CD4-positive, alpha-beta T cell treated with Interleukin-10 for 1 hour (primary cell): Measurements from ENCODE around the gene FAM3B.
A peak's percentile ranks its signal among the peaks of the same experiment; 100 is the strongest.

Experiments
- DNase-seq: peaks from one replicate; pipeline ENCODE4 v3.0.0-alpha.2; 2020

FAM3B gene

DNA sequence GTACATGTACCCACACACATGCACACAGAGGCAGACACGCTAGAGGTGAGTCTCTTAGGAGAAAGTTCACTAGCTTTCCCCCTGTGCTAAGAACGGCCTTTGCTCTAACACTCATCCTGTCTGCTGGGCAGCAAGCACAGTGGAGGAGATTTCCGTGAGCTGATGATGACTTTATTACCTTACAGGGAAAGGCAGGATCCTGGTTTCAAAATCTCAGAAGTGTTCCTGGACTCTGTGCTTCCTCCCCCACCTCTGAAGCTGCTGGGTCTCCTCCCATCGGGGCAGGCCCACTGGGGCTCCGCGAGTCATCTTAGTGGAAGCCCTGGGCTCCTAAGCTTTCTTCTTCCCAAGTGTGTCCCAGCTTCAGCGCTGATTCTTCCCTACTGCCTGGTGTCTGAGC lies 2.7 kb downstream of the FAM3B start:
- no peak for DNase-seq

GRCh38 chr21:41321211-41321907 lies 4.8 kb downstream of the FAM3B start:
- peak; percentile 2 for DNase-seq

DNA sequence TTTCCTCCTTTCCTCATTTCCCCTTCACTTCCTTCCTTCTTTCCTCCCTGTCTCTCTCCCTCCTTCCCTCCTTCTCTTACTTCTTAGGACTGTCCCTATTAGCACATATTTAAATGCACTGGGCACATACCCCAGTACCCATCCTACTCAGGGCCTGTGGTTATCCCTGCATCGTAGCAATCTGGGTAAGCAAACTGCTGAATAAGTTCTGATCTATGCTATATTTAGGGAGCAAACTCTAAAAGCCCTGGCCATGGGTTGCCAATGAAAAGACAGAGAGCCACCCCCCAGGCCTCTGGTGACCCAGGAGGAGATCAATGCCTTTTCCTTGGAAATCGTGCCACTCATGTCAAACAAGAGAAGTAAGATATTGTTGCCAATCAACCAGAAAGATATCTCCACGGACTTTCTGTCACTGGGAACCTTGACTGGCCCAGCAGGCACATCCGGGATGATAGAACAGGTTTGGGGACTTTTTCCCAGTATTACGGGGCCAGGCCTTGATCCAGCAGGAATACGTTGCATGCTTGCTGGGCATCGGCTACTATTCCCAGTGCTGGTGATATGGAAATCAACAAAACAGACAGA lies 5.4 kb downstream of the FAM3B start:
- no peak for DNase-seq

DNA sequence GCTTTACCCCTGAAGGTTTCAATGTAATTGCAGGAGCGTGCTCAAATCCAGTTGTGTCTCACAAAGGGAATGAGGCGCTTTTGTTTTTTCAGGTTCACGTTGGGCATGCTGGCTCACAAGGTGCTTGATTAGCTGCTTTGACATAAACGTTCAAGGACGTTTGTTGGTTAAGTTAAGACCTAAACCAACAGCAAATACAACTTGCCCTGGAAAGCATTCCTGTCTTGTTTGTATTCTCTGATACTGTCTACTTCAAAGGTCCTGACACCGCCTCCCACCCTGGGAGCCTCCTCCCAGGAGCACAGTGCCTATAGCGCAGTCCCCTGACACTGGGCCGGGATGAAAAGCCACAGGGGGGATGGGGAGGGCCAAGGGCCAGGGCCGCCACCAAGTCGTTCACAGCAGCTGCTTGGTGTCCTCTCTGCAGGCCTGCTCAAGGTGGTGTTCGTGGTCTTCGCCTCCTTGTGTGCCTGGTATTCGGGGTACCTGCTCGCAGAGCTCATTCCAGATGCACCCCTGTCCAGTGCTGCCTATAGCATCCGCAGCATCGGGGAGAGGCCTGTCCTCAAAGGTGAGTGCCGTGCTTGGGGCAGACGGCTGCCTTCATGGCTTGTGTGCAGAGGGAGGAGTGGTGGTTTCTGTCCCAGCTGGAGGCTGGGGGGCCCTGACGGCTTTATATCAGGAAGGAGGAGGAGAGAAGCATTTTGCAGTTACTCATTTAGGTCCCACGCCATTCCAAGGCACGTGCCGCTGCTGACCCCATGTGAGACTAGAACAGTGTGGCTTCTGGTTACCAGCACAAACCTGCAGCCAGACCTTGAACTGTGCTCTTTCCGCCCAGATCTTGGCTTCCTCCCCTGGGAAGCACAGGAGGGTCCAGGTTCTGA lies 6.1 kb downstream of the FAM3B start:
- DNase-seq, result no peak

DNA sequence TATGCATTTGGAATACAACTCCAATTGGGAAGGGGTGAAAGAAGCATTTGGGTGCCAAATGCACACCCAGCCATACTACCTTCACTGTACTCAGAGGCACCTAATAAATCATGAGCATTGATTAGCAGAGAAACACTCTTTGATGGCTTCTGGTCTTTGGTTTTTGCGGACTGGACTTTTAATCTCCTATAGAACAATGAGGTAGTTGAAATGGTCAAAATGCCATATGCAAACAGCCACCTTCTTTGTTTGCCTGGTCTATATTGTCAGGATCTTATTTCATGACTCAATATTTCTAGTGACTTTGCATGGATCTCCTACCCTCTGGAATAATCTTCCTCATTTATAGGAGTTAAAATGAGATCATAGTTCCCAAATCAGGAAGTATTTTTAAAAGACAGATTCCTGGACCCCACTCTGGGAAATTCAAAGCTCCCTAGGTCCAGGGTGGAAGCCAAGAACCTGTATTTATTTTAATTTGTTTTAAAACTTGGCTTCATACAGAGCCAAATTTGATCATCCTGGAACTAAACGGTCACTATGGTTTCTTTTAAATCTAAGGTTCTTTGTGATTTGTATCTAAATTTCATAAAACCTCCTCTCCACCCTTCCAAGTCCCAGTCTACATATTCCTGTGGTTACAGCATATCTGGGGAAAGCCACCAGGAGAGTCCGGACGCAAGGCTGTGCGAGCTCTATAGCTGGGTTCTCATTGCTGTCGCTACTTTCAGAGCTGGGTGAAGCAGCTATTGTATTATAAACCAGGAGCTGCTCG lies 8.7 kb downstream of the FAM3B start:
- no peak for DNase-seq

GRCh38 chr21:41326414-41327080 lies 9.9 kb downstream of the FAM3B start:
- no peak for DNase-seq

DNA sequence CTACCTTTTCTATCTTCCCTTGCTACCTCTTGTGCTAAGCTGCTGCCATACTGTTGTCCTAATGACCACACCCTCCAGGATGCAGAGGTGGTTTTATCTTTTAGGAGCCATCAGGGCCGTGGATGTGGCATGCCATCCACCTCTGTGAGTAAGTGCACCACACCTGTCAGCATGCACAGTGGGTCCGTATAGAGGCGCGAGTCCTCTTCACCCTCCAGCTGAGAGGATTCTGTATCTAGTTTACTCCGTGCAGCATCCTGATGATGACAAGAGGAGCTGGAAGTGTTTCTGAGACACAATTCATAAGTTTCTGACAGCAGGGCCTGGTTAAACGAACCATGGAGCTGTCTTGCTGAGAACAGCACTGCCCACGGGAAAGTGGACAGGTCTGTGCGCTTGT lies 11.2 kb downstream of the FAM3B start:
- no peak for DNase-seq

- DNase-seq, result no peak
Observed at GRCh38 chr21:41328660-41329607, 12.3 kb downstream of the FAM3B start.

GRCh38 chr21:41333752-41334151 lies 17.2 kb downstream of the FAM3B start:
- DNase-seq, result no peak

DNA sequence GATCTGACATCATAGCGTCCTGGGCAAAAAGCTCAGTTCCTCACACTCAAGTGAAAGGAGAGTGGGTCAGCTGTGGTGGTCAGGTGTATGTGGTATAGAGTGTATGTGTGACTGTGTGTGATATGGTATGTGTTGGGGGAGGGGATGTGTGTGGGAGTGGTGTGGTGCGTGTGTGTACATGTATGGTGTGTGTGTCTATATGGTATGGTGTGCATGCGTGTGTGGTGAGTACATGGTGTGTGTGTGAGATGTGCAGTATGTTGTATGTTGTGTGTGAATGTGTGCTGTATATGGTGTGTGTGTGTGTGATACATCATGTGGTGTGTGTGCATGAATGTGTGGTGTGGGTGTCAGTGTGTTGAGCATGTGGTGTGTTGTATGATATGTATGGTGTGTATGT lies 20.9 kb downstream of the FAM3B start:
- no peak for DNase-seq

- DNase-seq, result no peak
Observed at GRCh38 chr21:41338455-41338854, 21.9 kb downstream of the FAM3B start.

DNA sequence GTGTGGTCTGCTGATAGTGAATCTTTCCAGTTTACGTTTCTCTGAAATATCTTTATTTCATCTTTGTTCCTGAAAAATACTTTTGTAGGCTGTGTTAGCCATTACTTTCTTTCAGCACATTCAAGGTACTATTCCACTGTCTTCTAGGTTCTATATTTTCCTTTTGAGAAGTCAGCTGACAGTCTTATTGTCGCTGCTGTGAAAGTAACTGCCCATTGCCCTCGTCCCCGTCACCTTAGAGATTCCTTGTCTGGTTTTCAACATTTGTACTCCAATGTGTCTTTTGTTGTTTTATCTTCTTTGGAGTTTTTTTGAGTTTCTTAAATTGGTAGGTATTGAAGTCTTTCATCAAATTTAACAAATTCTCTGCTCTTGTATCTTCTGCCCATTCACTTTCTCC lies 25.4 kb downstream of the FAM3B start:
- no peak for DNase-seq

DNA sequence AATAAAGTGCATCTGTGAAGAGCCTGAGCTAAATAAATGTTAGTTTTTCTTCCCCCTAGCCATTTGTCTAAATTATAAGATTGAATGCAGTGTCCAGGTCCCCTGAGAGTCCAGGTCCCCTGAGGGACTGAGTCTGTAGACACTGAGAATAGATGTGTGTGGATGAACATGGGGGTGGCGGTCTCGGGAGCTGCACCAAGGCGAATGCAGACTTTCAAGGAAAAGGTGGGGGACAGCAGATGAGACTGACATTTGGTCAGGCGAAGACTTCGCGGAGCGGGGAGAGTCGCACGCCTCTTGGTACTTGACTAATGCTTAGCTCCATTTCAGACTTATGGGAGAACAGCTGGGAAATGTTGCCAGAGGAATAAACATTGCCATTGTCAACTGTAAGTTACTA lies 27.5 kb downstream of the FAM3B start:
- no peak for DNase-seq

GRCh38 chr21:41345356-41345755 lies 28.8 kb downstream of the FAM3B start:
- no peak for DNase-seq

GRCh38 chr21:41345934-41346685 lies 29.5 kb downstream of the FAM3B start:
- DNase-seq, result no peak

- DNase-seq, result no peak
Observed at GRCh38 chr21:41346758-41347157, 30.2 kb downstream of the FAM3B start.

DNA sequence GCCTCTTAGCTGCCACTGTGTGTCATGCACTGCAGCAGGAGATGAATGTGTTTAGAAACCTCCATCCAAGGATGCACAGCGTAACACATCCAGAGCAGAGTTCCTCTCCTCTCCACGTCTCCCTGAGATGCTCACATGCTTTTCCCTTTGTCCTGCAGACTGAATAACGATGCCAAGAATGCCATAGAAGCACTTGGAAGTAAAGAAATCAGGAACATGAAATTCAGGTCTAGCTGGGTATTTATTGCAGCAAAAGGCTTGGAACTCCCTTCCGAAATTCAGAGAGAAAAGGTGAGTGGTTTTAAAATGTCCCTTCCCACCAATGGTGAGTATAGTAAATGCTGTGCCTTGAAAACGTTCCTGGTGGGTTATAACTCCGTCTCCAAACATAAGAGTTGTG lies 31.8 kb downstream of the FAM3B start:
- no peak for DNase-seq

GRCh38 chr21:41349126-41349525 lies 32.5 kb downstream of the FAM3B start:
- DNase-seq, result no peak

DNA sequence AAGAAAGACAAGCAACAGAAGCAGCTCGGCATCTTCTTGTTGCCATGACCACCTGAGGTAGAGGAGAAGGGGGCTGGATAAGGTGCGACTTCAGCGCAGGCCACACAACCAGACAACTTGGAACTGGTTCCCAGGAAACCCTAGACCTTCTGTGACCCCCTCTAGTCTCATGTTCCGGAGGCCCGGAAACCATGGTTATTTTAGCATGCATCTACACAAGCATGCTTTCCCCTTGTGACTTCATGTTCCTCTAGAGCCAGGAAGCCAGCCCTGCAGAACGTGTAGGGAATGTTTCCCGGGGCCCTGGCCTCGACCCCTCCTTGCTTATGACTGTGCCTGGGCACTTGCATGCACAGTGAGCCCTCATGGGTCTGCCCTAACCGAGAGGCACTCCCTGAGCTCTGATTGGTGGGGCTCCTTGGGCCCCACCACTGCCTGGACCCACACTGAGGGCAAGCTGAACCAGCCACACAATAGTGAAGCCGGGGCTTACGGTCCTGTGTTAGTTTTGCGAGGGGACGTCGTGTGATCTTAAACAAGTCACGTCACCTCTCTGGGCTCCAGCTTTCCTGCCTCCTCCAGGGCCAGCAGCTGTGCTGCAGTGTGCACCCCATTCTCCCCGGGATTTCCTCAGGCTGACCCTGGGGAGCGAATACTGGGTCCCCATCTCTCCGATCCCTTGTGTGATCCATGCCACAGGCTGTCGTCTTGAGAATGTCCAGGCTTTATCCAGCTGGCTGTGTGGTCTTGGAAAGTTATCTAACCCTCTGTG lies 33.2 kb downstream of the FAM3B start:
- DNase-seq, result no peak
